ENCODE results near the gene FMNL3.

FMNL3 gene

DNA sequence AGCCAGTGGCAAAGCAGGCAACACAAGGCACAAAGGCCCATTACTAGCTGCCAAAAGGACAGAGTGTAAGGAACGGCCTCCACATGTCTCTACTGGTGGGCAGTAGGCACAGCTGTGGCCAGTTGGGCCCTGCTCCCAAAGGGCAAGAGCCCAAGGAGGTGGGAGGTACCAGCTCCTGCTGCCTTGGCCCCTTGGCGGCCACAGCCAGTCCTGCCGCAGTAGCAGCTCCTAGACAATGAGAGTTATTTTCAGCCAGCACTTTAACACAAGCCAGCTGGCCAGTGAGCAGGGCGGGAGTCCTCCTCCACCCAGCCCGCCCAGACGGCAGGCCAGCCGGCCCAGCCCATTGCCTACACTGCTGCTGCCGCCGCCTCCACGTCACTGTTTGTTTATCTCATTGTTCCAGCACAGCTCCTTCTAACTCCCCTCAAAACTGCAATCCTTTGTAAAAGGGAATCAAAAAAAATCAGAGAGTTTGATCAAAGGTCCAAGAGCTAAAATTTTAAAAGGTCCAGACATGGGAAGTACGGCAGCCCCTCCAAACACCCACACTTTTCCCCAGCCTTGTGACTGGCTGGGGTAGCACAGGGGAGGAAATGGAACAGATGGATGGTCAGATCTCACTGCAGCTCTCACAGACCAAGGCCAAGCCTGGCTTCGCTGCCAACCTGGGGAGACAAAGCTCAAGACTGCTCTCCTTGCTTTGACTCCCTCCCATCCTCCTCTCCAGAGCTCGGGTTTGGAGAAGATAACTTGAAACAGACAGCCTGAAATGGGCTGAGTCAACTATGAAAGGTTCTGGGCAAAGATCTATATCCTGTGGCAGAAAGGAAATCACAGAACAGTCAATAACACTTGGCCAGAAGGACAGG, 33.5 kb downstream of the FMNL3 start:
- peak; percentile 93 for DNase-seq

DNA sequence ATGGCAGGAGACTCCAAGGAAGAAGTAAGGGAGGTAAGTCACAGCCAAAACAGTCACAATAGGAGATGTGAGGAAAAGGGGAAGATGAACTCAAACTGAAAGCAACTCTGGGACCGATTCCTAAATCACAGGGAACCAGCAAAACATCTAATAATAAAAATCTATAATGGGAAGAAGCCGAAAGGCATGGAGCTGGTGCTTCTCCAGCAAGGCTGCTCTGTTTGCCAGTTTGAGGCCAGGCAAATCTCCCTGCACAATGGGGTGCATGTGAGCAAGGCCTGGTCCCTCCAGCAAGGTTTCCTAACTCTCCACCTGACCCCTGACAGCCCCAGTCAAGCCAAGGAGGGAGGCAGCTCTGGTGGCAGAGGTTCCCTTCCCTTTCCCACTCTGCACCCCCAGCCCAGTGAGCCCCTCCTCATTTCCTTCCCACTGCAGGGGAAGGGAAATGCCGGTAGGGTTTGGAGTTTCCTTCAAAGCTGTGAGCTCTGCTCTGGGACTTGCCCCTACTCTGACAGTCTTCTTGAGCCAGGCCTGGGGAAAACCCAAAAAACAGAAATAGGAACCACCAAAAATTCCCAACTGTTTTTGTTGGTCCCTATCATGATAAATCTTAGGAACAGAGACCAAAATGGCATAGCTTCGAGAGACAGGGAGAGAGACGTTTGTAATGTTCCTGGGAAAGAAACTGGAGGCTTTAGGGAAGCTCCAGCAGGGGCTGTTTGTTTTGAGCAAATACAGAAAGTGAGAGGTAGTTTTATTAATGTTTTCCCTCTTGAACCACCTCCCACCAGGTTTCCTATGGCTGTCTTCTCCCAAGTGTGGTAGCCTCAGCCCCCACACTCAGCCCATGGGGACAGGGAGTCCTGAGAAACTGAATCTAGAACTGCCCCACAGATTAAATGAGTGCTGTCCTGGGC, 34.6 kb downstream of the FMNL3 start:
- DNase-seq, result no peak

DNA sequence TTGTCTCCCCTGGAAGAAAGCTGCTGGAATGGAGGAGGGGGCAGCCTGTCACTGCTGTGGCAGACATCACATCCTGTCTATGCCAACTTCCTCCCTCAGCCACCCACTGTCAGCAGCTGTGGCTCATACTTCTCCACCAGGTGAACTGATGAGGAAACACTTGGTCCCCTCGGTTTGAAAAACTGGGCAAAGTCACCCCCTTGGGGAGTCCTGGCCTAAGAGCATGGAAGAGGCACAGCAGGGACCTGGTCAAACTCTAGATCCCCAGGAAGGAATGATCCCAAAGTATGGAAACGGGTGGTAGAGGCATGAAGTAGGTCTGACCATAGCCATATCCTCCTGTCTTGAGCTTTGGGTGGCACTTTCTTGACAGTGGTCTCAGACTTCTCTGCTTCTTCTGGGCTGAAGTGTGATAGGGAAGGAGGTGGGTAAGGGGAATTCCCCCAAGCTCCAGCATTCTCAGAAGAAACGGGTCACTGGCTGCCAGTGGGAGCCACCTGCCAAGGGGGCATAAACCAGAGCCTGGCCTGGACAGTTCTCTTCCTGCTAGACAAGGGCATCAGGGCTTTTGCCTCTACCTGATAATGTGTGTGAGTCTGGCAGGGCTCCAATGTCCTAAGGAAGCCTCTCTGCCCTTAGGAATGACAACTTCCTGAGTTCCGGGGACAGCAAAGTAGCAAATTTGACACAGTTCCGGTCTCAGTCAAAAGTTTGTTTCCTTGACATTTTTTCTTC, 36.0 kb downstream of the FMNL3 start:
- no peak for DNase-seq

DNA sequence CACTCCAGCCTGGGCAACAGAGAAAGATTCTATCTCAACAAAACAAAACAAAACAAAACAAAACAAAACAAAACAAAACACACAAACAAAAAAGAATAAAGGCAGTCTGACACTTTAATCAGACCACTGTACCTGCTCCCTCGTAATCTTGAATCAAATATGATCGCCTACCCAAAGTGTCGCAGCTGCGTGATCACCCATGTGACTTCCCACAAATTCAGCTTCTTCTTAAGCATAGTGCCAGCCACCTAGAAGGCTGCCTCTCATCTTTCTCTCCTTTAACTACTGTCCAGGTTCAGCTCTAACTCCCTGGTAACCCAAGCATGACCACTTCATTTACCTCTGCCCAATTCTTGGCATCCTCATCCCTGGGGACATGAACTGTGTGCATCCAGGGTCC, 37.4 kb downstream of the FMNL3 start:
- no peak for DNase-seq

DNA sequence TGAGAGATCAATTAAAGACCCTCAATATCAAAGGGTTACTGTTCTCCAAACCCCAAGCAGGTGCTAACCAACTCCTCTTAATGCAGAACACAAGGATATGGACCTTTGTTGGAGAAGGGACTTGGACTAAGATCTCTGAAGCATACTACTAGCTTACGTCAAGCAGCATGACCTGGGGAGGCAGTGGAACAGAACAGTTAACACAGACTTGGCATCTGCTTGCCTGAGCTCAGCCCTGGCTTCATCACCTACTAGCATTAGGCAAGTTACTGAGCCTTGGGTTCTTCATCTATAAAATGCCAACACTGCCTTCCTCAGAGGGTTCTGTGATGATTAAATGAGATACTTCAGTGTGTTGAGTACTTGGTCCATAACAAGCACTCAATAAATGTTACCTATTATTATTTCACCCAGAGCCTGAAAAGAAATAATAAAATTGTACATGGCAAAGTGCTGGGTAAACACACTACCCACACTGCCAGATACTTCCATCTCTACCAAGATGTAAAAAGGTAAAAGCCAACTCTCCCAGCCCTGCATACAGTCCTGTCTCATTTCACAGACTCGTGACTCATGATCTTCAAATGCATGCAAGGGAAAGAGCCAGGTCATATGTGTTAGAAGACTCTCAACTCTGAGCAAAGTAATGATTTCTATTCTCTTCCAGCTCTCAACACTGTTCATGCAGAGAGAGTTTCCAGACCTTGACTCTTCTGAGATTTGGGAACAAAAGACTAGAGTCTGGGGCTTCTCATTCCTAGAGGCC, 39.7 kb downstream of the FMNL3 start:
- DNase-seq, result no peak

DNA sequence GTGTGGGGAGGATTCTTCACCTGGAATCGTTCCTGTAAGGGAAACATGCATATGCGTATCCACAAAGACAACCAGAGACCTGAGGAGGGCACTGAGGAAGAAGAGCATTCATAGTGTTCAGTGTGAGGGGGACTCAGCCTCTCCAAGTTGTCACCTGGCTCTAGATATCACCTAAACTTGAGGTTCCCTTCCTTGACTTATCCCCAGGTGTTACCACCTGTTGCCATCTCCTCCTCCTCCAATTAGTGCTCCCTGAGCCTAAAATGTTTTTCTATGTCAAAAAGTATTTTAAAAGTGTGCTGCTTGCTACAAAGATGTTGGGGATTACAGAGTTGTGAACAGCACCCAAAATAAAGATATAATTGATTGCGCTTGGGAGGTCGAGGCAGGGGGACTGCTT, 41.0 kb downstream of the FMNL3 start:
- DNase-seq, result no peak

DNA sequence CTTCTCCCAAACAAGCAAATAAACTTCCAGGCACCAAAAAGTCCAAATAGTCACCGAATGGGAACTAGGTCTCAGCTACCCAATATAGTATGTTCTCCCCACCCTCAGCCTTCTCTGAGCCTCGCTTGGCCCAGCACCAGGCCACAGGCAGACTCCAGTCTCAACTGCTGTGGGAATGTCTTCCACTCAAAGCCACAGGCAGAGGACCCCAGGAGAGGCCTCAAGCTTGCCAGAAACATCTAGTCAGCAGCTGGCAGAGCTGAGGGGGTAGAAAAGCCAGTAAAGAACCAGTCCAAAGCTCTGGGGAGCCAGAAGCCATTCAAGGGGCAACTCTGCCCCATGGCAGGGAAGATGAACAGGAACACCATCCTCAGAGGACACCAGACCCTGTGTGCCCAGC, 41.8 kb downstream of the FMNL3 start:
- no peak for DNase-seq

DNA sequence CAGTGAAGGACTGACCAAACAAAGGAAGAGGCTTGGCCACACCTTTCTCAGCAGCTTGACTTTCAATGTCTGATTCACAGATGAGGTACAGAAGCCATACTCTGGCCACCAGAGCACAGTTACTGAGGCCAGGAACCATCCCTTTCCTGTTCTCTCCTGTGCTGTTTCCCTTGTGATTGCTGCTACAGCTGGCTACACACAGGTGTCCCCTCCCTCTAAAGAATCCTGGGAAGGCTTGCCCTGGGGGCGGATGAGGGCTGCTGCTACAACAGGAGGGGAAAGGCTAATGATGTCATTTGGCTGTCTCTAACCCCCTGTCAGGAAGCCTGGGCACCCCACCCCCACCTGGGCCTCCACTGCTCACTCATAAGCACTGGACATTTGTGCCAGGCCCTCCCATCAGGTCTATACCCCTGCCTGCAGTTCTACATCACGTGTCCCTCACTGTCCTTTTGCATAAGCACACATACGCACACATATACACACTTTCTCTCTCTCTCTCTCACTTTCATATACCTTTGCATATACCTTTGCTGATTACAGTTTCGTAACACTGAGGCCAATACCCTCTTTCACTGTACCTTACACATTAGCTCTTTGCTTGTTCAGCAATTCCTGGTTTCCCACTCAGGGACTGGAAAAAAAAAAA, 42.5 kb downstream of the FMNL3 start:
- DNase-seq, result no peak

DNA sequence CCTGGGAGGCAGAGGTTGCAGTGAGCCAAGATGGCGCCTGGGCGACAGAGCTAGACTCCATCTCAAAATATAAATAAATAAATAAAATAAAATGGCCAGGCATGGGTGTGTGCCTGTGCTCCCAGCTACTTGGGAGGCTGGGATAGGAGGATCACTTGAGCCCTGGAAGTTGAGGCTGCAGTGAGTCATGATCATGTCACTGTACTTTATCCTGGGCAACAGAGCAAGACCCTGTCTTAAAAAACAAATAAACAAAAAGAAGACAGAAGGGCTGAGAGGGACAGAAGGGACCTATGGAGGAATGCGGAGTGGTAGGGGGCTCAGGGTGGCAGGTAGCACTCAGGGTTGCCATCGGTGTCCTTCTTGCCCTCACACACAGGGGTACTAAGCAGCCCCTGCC, 43.0 kb downstream of the FMNL3 start:
- DNase-seq, result no peak

DNA sequence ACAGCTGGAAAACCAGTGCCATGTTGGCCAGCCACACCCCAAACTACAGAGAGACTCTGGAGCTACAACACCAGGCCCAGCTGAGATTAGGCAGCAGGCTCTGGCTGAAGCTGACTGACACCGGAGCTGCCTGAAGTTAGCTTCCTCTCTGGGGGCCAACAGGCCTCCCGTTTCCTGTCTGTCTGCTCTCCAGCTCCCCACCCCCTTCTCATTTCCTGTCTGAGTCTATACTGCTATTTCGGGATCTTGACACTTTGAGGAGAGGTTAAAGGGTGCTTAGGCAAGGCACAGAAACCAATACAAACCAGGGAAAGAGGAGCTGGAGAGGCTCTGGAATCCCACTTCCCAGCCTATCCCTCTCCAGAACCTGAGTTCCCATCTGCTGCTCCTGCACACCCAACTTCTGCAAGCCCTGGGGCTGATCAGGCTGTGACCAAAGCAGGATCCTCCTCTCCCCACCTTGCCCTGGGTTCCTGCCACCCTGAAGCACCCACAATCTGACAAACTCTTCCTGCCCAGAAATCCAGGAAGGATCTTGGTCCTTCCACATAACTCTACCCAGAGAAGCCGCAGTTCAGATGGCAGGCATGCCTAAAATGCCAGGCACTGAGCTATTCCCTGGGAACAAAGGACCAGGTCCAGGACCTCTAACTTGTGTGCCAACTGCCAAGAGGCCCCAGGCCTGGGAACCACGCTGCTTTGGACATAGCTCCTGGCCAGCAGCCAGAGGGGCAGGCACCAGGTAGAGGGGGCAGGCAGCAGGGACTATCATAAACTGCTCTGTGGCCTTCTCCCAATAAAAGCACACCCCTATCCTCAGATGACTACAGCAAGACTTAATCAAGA, 44.0 kb downstream of the FMNL3 start:
- DNase-seq, result peak; percentile 79

DNA sequence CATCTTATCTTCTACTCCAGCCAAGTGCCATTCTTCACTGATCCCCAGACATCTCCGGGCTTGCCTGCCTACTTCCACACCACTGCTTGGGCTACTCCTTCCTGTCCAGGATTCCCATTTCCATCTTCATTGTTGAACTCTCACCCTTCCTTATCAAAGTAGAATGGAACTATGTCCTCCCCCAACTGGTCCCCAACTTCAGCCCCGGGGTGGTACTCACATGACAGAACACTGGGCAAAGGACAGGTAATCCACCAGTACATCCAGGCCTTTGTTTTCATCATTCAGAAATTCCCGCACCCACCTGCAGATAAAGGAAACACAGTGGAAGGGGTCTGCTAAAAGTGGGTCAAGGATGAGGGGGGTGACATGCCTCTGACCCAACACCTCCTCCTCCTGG, 45.5 kb downstream of the FMNL3 start:
- no peak for DNase-seq

DNA sequence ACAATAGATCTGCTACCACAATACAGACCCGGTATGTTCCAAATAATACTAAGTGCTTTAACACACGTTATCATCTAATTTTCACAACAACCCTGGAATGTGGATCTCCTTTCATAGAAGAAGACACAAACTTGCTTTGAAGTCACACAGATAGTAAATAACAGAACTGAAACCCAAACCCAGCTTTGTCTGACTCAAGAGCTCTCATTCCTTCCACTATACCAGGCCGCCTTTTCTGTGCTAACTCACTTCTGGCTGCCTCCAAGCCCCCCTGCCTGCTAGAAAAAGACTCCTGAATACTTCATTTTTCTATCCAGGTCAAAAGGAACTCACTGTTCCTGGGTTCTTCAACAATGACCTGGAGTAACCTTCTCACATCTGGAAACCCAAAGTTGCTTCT, 46.0 kb downstream of the FMNL3 start:
- DNase-seq, result no peak

DNA sequence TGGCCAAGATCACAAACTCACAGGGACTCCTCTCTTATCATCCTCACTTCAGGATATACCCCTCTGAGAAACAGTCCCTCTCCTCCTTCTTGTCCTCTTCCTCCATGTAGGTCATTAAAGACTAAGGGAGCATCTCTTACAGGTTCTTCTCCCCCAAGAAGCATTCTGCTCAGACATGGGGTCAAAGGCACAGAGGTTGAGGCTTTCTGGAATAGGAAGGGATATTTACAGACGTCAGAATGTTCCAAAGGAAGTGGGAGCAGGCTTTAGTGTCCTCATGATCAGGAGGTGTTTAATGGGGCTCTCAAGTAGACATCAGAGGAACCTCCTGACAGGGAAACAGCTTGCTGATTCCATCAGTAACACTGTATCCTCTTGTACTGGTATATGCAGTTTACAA, 47.5 kb downstream of the FMNL3 start:
- no peak for DNase-seq

DNA sequence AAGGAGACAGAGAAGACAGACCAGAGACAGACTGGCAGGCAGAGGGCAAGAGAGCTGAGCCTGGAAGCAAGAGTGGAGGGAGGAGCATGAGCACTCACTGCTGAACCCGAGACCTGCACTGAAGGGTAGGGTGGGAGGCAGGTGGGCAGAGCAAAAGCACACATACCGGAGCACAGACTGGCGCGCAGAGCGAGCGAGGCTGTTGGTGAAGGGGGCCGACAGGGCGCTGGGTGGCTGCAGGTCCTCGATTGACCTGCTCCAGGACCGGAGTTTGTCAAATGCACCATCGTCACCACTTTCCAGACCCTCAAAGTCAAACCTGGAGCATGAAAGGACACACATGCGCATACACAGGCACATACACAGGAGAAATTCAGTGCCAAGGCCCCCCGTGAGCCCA, 48.9 kb downstream of the FMNL3 start:
- no peak for DNase-seq

DNA sequence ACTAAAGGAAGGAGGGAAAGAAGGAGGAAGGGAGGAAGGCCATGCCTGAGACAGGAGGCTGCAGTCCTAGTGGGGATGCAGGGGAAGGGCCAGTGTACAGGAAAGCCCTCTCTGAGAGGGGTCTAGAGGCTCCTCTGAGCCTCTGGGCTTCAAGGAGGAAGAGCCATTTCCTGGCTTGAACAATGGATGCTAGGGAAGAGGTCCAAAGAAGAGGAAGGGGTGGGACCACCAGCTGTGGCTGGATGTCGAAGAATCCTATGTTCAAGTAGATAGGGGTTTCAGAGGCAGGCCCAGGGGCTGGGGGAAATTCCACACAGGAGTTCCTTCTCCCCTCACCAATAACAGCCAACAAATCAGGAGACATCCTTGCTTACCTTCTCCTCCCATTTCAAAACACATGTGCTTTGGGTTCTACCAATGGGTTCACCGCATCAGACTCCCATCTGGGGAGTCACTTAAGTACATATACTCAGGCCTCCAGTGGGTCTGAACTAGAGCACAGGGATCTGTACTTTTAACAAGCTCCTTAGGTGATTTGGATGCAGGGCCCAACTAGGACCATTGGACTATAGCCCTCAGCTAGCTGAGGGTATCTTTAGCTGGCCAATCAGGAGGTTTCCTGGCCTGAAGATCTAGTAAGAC, 51.5 kb downstream of the FMNL3 start:
- no peak for DNase-seq

DNA sequence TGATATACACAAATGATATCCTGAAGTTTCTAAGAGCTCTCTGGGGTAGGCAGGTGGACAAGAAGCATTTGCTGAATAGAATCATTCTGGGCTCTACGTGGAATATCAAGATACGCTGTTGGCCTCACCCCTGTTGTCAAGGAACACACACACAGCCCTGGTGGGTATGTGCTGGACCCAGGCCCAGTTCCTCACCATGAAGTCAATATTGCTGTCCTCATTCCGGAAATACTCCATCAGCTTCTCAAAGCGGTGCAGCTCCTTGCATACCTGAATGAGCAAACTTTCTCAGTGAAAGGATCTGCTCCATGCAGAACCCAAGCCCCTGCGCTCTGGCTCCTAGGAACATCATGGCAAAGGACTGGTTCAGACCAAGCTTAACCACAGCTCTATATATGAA, 52.5 kb downstream of the FMNL3 start:
- DNase-seq, result no peak

DNA sequence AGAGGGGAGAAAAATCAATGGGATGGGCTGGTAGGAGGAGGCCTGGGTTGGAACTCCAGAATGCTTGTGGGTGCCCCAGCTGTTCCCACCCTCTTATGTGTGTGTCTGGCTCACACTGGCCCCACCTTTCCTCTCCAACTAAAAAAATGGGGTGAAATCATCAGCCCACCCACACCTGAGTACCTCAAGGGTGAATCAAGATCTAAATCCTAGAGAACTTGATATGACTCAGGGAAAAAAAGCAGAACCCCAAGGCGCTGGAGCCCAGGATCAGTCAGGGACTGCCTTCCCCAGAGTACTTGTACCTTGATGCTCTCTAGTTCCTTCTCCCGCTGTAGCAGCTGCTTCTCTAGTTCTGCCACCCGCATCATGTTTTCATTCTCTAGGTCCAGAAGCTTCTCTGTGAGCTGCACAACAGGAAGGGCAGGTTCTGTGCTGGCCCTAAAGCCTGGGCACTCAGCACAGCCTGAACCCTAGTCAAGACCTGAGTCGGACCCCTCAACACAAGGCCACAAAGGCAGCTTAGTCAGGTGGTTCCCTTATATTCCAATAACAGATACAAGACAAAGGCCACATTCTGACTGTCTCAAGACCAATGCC, 54.2 kb downstream of the FMNL3 start:
- DNase-seq, result no peak

DNA sequence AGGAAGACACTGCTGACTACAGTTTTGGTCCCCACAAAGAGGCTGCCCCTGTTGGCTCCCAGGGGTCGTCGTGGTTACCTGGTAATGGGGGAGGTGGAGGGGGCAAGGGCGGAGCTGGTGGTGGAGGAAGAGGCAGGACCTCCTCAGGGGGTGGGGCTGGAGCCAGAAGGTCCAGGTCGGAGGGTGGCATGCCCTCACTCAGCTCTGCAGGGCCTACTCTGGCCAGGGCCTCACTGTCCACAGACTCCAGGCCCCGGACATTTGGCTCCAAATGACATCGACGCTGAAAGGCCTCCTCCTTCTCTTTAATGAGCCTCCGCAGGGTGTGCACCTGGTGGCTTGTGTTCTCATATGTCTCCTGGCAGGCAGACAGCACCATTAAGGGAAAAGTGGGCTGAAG, 55.4 kb downstream of the FMNL3 start:
- no peak for DNase-seq

DNA sequence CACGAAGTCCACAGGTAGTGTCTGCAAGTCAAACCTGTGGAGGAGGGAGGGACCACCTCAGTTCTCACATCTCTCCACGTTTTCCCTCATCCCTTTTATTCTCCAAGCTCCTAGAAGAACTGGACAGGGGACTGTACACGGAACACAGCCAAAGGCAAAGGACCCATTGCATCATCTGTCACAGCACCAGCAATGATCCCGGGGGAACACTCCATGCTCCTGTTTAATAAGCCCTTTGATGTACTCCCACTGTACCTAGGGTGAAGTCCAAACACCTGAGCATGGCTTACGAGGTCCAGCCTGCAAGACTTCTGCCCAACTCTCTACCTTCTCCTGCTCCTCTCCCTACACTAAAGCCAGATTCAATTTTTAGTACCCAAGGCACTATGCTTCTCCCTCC, 57.3 kb downstream of the FMNL3 start:
- DNase-seq, result no peak

DNA sequence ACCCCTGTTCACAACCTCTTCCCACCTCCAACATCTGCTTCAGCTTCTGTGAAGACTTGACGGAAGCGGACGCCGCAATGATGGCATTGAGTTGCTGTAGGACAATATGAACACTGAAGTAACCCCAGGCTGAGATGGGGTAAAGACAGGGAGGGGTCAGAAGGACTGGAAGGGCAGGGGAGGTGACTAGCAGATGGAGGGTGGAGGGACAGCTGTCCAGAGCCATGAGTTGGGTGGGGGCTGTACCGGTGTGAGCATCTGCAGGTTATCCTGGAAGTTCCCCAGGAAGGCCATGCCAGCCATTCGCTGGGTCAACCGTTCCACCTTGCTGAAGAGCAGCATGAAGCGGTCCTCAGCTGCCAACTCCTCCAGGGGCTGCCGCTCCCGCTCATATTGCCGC, 57.8 kb downstream of the FMNL3 start:
- DNase-seq, result no peak
